ENCODE measurements around the gene SND1. TPM values are rescaled to one million over a fixed set of nuclear protein-coding genes. Genes with fewer than 3 reads are reported as not detected.

The SND1 gene
- total and polyA plus RNA-seq, 2 of the 4 experiments (the other 2 are of a cell fraction), result 154 to 294 TPM

GRCh38 chr7:127751490-127752448 is 99.8 kb downstream of the SND1 start:
- 100% methylated on average over 2 of the region's 12 CpGs; no CpG with 5 or more reads in 1 of the 2 experiments for WGBS, 2 experiments (ENCODE audit: extremely low coverage in 2 of 2, insufficient read length in 1 of 2)
- peak; percentile 70 for ATAC-seq (ENCODE audit: low read depth)

More at GRCh38 chr7:127751490-127752448, 99.8 kb downstream of the SND1 start:
- no TSS peak for BruUV-seq (replicated peaks)
- ChIA-PET CTCF (interaction anchor here (1.3 kb wide), 1 partner anchor 44 kb away, joined by 3 read pairs; no protein-coding TSS in a partner anchor), POLR2A (ENCODE audit: unreplicated experiment) (no interaction called here)
- Histone ChIP-seq H3K4me1 (ENCODE audit: control insufficient read depth, insufficient read depth, low read length) (peaks cover 8% of the 10 kb centered on the region), H3K18ac (ENCODE audit: low read depth, low read length) (no peak overlapping the region), H3K9ac (ENCODE audit: low read depth, low read length) (no peak overlapping the region), H2BK5ac (ENCODE audit: low read depth, low read length, poor library complexity, severe bottlenecking) (no peak overlapping the region), H2AK5ac (ENCODE audit: low read depth, low read length) (no peak overlapping the region), H4K20me1 (ENCODE audit: insufficient read depth, low read length) (peaks cover 79% of the 10 kb centered on the region), H3K27me3 (ENCODE audit: control insufficient read depth, insufficient read depth, low read length) (no peaks in the 10 kb centered on the region), H2AFZ (replicated peaks; ENCODE audit: low read length, poor library complexity) (no peak overlapping the region), H3K56ac (ENCODE audit: extremely low read depth, insufficient read depth, low read length) (no peak overlapping the region), H3K14ac (replicated peaks; ENCODE audit: low read depth, low read length) (no peak overlapping the region), H3K9me1 (ENCODE audit: insufficient read depth, low read length) (peaks cover 22% of the 10 kb centered on the region), H2AK9ac (replicated peaks; ENCODE audit: low read depth, low read length, poor library complexity) (no peak overlapping the region), H4K8ac (ENCODE audit: low read depth in 2 of 2, low read length in 2 of 2) (no peak overlapping the region), H3K4me2 (ENCODE audit: low read depth, low read length) (no peak overlapping the region), H3K23ac (ENCODE audit: low read depth, low read length) (no peak overlapping the region), H3K36me3 (ENCODE audit: control insufficient read depth, insufficient read depth, low read length) (peaks cover 3% of the 10 kb centered on the region), H3K9me3 (ENCODE audit: control insufficient read depth, insufficient read depth, low read length) (no peaks in the 10 kb centered on the region), H3K4me3 (ENCODE audit: insufficient read depth, low read depth, low read length) (no peak overlapping the region), H3K4ac (ENCODE audit: low read depth, low read length) (no peak overlapping the region), H4K5ac (ENCODE audit: low read depth, low read length) (no peak overlapping the region), H3K27ac (ENCODE audit: insufficient read depth, low read length) (no peak overlapping the region), H3K79me1 (ENCODE audit: low read depth in 1 of 2, low read length in 2 of 2) (peaks cover 60 to 88% of the 10 kb centered on the region in 2 experiments), H2BK20ac (ENCODE audit: low read depth, low read length) (no peak overlapping the region), H2BK120ac (ENCODE audit: low read depth, low read length) (no peak overlapping the region), H4K91ac (ENCODE audit: insufficient read depth, low read depth, low read length) (no peak overlapping the region), H2BK15ac (ENCODE audit: low read depth, low read length) (no peak overlapping the region)
- dilution Hi-C loops (cut with HindIII; ENCODE audit: low sequenced_read_pairs, unreplicated experiment), result no loop called here
- in situ Hi-C loops (cut with MboI; ENCODE audit: low sequenced_read_pairs), result no loop called here
- intact Hi-C loops (cut with micrococcal nuclease), result no loop called here
- TF ChIP-seq CEBPB (IDR thresholded peaks at IDR 0.05; ENCODE audit: low read depth, low read length) (peak; percentile 68; the same call in 1 of the 2 replicates), RCOR1 (IDR thresholded peaks at IDR 0.05; ENCODE audit: insufficient replicate concordance, low read length) (no peak), MAFK (IDR thresholded peaks at IDR 0.05; ENCODE audit: low read depth, low read length) (no peak)
- DNase-seq, result peak; percentile 75
